ENCODE results near the gene GPR160. TPM values are rescaled to one million over a fixed set of nuclear protein-coding genes. Genes with fewer than 3 reads are reported as not detected.

The GPR160 gene
- total and polyA plus RNA-seq, 2 of the 13 experiments (the other 11 are each of a cell fraction or from before 2014, with no cell fraction given): 12.1 to 23.2 TPM

GRCh38 chr3:170117134-170117533, 79.3 kb downstream of the GPR160 start:
- CTCF ChIA-PET (ENCODE audit: low intra/inter-chr PET ratio, low total read pairs): no interaction called here
- no peak for FAIRE-seq
- H3K36me3 ChIP-seq (replicated peaks in 1 of 2; ENCODE audit: control insufficient read depth in 1 of 2, insufficient read depth in 2 of 2, low read length in 2 of 2): peaks cover 11 to 60% of the 10 kb centered on the region in 2 experiments

More at GRCh38 chr3:170117134-170117533, 79.3 kb downstream of the GPR160 start:
- no peaks in the 10 kb centered on the region for H3K9me3 ChIP-seq (ENCODE audit: low read length)
- ATAC-seq (peak; percentile 84), DNase-seq (ENCODE audit: low spot score) (peak; percentile 5)
- no peak overlapping the region for H2AFZ ChIP-seq (ENCODE audit: low read length)
- intact Hi-C loops (cut with micrococcal nuclease; ENCODE audit: unreplicated experiment) (no loop called here), in situ Hi-C loops (cut with HindIII; ENCODE audit: extremely low pct_ligation_motif_present, low pct_unique_long_range_greater_than_20kb) (no loop called here)
- no peaks in the 10 kb centered on the region for H3K27me3 ChIP-seq (ENCODE audit: control insufficient read depth in 1 of 2, insufficient read depth in 2 of 2, low read length in 2 of 2)
- no peaks in the 10 kb centered on the region for H3K4me1 ChIP-seq (ENCODE audit: insufficient read depth, low read length)
- no peak overlapping the region for H3K27ac ChIP-seq (ENCODE audit: extremely low read length, insufficient read depth, low read length)
- POLR2A ChIA-PET: no interaction called here
- H3K4me2 ChIP-seq (ENCODE audit: low read depth, low read length): no peak overlapping the region
- H3K9ac ChIP-seq (ENCODE audit: insufficient read depth, low read depth, low read length): no peak overlapping the region
- TF ChIP-seq YEATS4 (CRISPR knock-in tag; IDR thresholded peaks at IDR 0.05; ENCODE audit: borderline replicate concordance) (no peak), HOXA9 (CRISPR knock-in tag; IDR thresholded peaks at IDR 0.05; ENCODE audit: borderline replicate concordance) (no peak), TCF7L2 (IDR thresholded peaks at IDR 0.05; ENCODE audit: low read depth, low read length) (no peak), ZBTB8A (CRISPR knock-in tag; IDR thresholded peaks at IDR 0.05; ENCODE audit: borderline replicate concordance, low read depth) (no peak), ZBTB38 (CRISPR knock-in tag; IDR thresholded peaks at IDR 0.05) (no peak), ZNF652 (CRISPR knock-in tag; IDR thresholded peaks at IDR 0.05; ENCODE audit: borderline replicate concordance, low read depth) (no peak), MTA1 (CRISPR knock-in tag; IDR thresholded peaks at IDR 0.05; ENCODE audit: borderline replicate concordance) (no peak), TEAD2 (CRISPR knock-in tag; IDR thresholded peaks at IDR 0.05) (no peak), IKZF4 (CRISPR knock-in tag; IDR thresholded peaks at IDR 0.05; ENCODE audit: borderline replicate concordance, low read depth, not compliant biosample characterization) (no peak), ZNF296 (CRISPR knock-in tag; conservative IDR thresholded peaks at IDR 0.05) (no peak), ZNF547 (CRISPR knock-in tag; IDR thresholded peaks at IDR 0.05) (no peak), KMT2A (CRISPR knock-in tag; IDR thresholded peaks at IDR 0.05) (no peak), ARNTL (CRISPR knock-in tag; IDR thresholded peaks at IDR 0.05) (no peak), MAF1 (CRISPR knock-in tag; IDR thresholded peaks at IDR 0.05; ENCODE audit: borderline replicate concordance) (no peak), ZNF414 (CRISPR knock-in tag; IDR thresholded peaks at IDR 0.05) (no peak), ZNF30 (CRISPR knock-in tag; IDR thresholded peaks at IDR 0.05) (no peak)
- H4K20me1 ChIP-seq (ENCODE audit: insufficient read depth, low read length): no peaks in the 10 kb centered on the region
- H3K79me2 ChIP-seq (ENCODE audit: insufficient read depth, low read length): no peaks in the 10 kb centered on the region
- no peak overlapping the region for H3K4me3 ChIP-seq (replicated peaks in 1 of 3; ENCODE audit: insufficient read depth in 1 of 3, low read depth in 2 of 3, low read length in 3 of 3)
- no TSS peak for BruUV-seq (replicated peaks)
